Fibroblast of skin of back (primary cell): ENCODE results near the gene UBE2F.

Experiments used
- DNase-seq: peaks from one replicate; pipeline ENCODE4 v3.0.0-alpha.2; 2013

Gene UBE2F

GRCh38 chr2:238081561-238081960 is 114.7 kb downstream of the UBE2F start:
- no peak for DNase-seq

DNA sequence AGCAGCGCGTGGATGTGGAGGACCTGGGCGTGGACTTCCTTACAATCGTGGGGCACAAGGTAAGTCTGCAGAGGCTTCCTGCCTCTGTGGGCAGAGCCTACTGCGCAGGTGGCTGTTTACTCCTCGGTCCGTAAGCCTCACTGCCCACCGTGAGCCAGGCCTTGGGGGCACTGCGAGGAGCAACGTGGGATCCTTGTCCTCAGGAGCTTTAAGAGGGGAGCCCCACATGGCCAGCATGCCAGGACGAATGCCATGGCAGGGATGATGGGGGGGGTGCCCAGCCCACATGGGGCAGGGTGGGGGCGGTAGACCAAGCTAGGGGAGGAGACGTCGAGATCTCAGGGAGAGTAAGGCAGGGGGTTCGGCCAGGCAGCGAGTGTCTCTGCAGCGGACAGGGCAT is 115.3 kb downstream of the UBE2F start:
- DNase-seq, result no peak

- no peak for DNase-seq
These were observed 116.0 kb downstream of the UBE2F start for GRCh38 chr2:238082827-238083226.

DNA sequence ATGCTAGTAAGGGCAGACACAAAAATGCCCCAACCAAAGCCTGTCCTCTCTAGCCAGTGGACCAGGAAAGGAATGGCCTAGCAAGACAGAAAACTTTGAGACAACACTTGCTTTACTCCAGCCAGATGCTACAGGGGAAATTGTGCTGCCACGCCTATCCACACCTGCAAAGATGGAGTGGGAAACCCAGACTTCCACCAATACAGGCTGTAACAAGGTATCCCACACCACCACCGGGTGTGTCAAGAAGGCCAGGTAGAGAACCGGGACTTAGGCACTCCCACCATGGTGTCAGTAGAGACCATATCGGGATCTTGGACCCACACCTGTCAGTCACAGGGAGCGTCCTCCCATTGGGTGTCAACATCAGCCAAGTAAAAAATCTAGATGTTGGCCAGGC is 117.1 kb downstream of the UBE2F start:
- no peak for DNase-seq

- no peak for DNase-seq
These were observed 117.9 kb downstream of the UBE2F start for GRCh38 chr2:238084761-238085160.

DNA sequence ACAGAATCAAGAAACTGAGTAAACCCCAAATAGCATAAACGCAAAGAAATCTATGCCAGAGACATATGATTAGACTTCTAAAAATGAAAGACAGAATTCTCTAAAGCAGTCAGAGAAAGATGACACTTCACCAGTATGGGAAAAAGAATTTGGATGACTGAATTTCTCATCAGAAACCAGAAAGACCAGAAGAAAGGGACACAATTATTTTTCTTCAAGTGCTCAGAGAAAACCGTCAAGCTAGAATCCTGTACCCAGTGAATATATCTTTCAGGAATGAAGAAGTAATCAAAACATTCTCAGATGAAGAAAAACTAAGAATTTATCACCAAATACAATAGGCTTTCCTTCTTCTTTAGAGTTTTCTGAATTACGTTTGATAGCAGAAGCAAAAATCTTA is 119.1 kb downstream of the UBE2F start:
- no peak for DNase-seq

DNA sequence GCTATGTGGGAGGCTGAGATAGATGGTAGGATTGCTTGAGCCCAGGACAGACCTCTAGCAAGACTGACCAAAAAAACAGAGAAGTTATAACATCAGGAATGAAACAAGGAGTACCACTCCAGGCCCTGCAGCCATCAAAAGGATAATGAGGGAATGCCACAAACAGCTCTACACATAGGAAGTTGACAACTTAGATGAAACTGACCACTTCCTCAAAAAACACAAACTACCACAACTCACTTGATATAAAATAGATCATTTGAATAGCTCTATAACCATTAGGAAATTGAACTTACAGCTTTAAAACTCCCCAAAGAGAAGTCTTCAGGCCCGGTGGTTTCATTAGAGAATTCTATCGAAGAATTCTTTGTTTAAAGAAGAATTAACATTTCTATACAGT is 120.4 kb downstream of the UBE2F start:
- no peak for DNase-seq

GRCh38 chr2:238090887-238091286 is 124.1 kb downstream of the UBE2F start:
- DNase-seq, result no peak

DNA sequence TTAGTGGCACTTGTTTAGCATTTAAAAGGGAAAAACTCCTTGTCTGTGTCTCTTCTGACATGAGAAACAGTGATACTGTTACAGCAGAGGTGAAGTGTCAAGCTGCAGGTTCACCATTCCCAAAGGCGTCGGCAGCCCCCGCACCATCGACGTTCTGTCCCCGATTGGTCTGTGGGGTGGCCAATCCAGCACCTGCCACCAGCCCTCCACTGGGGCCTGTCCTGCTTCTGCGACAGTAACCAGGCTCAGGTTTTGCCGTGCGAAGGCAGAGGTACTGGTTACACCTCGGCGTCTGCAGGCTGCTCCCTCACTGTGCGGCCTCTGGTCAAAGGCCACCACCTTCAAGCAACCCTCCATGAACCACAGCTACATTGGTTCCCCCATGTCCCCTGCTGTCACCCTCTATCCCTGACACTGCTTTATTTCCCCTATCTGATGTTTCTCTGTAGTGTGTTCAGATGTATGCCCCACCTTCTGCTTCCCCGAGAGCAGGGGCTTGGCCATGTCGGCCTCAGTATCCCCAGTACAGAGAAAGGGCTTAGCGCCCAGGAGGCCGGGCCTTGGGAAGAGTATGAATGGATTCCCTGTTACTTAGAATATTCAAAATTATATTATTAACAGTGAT is 124.7 kb downstream of the UBE2F start:
- DNase-seq, result no peak
